Testis (tissue), 2 donors: ENCODE measurements around the gene ADM2.

ENCODE experiments used
- CTCF ChIP-seq, 3 experiments: fragments of 450-650 bp in 2 of 3; fragments of 200-600 bp in 1 of 3; sonication (generic) in 1 of 3; IDR thresholded peaks; one replicate each; pipeline ENCODE4 v1.5.1; 2016 to 2019; ENCODE audit warnings: antibody characterized with exemption in 3 of 3, mild to moderate bottlenecking in 2 of 3, moderate library complexity in 1 of 3
- POLR2A ChIP-seq: fragments of 450-650 bp; IDR thresholded peaks from one replicate; pipeline ENCODE4 v1.6.1; 2017; ENCODE audit warnings: antibody characterized with exemption, mild to moderate bottlenecking, moderate library complexity

- TF ChIP-seq POLR2A (no peak), CTCF (IDR thresholded peaks at IDR 0.05) (no peak)
Measured at GRCh38 chr22:50488006-50488677, 6.8 kb downstream of the ADM2 start.
